ENCODE data around the gene GJA10. TPM values are rescaled to one million over a fixed set of nuclear protein-coding genes. Genes with fewer than 3 reads are reported as not detected.
A peak's percentile ranks its signal among the peaks of the same experiment; 100 is the strongest.
"Not testable (repeated sequence)": the region's sequence is repeated elsewhere in the genome, so short reads cannot be mapped to it uniquely, and the experiment has no call there.

Gene GJA10
- total and polyA plus RNA-seq, 11 donors = not detected

- ATAC-seq (no peak), DNase-seq (no peak)
- H3K36me3 ChIP-seq = no peaks in the 10 kb centered on the region
- H3K4me3 ChIP-seq = no peak overlapping the region
- H3K9me3 ChIP-seq = no peaks in the 10 kb centered on the region
- intact Hi-C loops (cut with DNase I) = no loop called here
- peaks cover 0 to 62% (median 28%) of the 10 kb centered on the region in 9 donors for H3K27me3 ChIP-seq
- peaks cover 0 to 5% (median 0%) of the 10 kb centered on the region in 12 donors for H3K4me1 ChIP-seq
- TF ChIP-seq CTCF (IDR thresholded peaks at IDR 0.05) (no peak), POLR2A (IDR thresholded peaks at IDR 0.05) (no peak)
- no peak overlapping the region for H3K27ac ChIP-seq
- 83 to 94% (median 88%) methylated on average over 3 of the region's 3 CpGs for WGBS, 4 donors
These were observed 5.4 kb upstream of the GJA10 start for GRCh38 chr6:89888871-89889270.

GRCh38 chr6:89890845-89891528 lies 3.3 kb upstream of the GJA10 start:
- peaks cover 0 to 62% (median 28%) of the 10 kb centered on the region in 9 donors for H3K27me3 ChIP-seq

GRCh38 chr6:89892577-89892976 lies 1.7 kb upstream of the GJA10 start:
- H3K27ac ChIP-seq; H3K4me1 ChIP-seq; H3K36me3 ChIP-seq; DNase-seq; H3K4me3 ChIP-seq; H3K9me3 ChIP-seq; ATAC-seq; intact Hi-C loops (cut with DNase I): not testable (repeated sequence)
- H3K27me3 ChIP-seq = peaks cover 0 to 60% (median 26%) of the 10 kb centered on the region in 9 donors
- WGBS, 4 donors = 82 to 88% (median 84%) methylated on average over 8 of the region's 8 CpGs

More at GRCh38 chr6:89890845-89891528, 3.3 kb upstream of the GJA10 start:
- DNase-seq; ATAC-seq; H3K9me3 ChIP-seq; H3K27ac ChIP-seq; H3K36me3 ChIP-seq; H3K4me3 ChIP-seq; H3K4me1 ChIP-seq; intact Hi-C loops (cut with DNase I): not testable (repeated sequence)
- WGBS, 4 donors = 6 to 14% (median 8%) methylated on average over 10 to 11 of the region's 11 CpGs

GRCh38 chr6:89895276-89895874 lies 1.1 kb downstream of the GJA10 start:
- no peak overlapping the region for H3K4me3 ChIP-seq
- H3K9me3 ChIP-seq = no peaks in the 10 kb centered on the region
- peak in 2 of 5 donors; percentile 25 to 32 for DNase-seq
- H3K4me1 ChIP-seq = no peaks in the 10 kb centered on the region
- no peak overlapping the region for H3K27ac ChIP-seq
- TF ChIP-seq CTCF (IDR thresholded peaks at IDR 0.05) (no peak), POLR2A (IDR thresholded peaks at IDR 0.05) (no peak)
- ATAC-seq = peak in 3 of 4 donors; percentile 72 to 83 (median 81)
- intact Hi-C loops (cut with DNase I) = no loop called here
- 33 to 42% (median 41%) methylated on average over 8 of the region's 8 CpGs for WGBS, 4 donors
- peaks cover 0 to 32% (median 18%) of the 10 kb centered on the region in 9 donors for H3K27me3 ChIP-seq
- H3K36me3 ChIP-seq = no peaks in the 10 kb centered on the region

- H3K4me3 ChIP-seq; intact Hi-C loops (cut with DNase I); H3K4me1 ChIP-seq; H3K36me3 ChIP-seq; H3K27me3 ChIP-seq; DNase-seq; ATAC-seq; H3K27ac ChIP-seq: not testable (repeated sequence)
- peaks cover 0 to 12% (median 0%) of the 10 kb centered on the region in 12 donors for H3K9me3 ChIP-seq
- 55 to 63% (median 61%) methylated on average over 10 of the region's 10 CpGs for WGBS, 4 donors
These were observed 16.0 kb downstream of the GJA10 start for GRCh38 chr6:89910001-89910901.

Measured in heart left ventricle (tissue), 16 donors.